Measurements from ENCODE around the gene GATA2. TPM values are rescaled to one million over a fixed set of nuclear protein-coding genes. Genes with fewer than 3 reads are reported as not detected.

The GATA2 gene
- total RNA-seq, 3 donors from 2014 or later (not counting 1 experiment from before 2014, with no cell fraction given): 0.92 to 225 (median 8.4) TPM

DNA sequence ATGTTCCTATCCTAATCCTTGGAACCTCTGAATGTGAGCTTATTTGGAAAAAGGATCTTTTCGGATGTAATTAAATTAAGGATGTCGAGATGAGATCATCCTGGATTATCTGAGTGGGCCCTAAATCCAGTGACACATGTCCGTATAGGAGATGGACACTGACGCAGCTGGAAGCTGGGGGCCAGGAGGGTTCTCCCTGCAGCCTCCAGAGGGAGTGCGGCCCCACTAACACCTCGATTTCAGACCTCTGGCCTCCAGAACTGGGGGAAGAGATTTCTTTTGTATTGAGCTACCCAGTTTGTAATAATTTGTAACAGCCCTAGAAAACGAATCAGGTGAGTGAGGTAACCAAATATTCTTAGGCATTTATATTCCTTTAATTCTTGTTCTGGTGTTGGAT is 28.8 kb downstream of the GATA2 start:
- Mint-ChIP-seq H3K4me3 (no peak overlapping the region), H3K4me1 (peaks cover 12 to 17% of the 10 kb centered on the region in 2 donors), H3K36me3 (no peaks in the 10 kb centered on the region), H3K9me3 (no peaks in the 10 kb centered on the region), H3K27ac (no peak overlapping the region), H3K27me3 (ENCODE audit: low read depth in 2 of 2) (peaks cover 0 to 12% of the 10 kb centered on the region in 2 donors)
- Histone ChIP-seq H3K4me3 (ENCODE audit: low read length) (no peak overlapping the region), H3K36me3 (ENCODE audit: control insufficient read depth, insufficient read depth, low read length) (no peaks in the 10 kb centered on the region), H3K27me3 (ENCODE audit: control insufficient read depth, insufficient read depth, low read length) (no peaks in the 10 kb centered on the region), H3K27ac (ENCODE audit: low read length) (no peak overlapping the region), H3K4me1 (ENCODE audit: control insufficient read depth, insufficient read depth, low read length) (peaks cover 7% of the 10 kb centered on the region), H3K9me3 (ENCODE audit: control insufficient read depth, insufficient read depth, low read length) (no peaks in the 10 kb centered on the region)
- intact Hi-C loops (cut with micrococcal nuclease): no loop called here
- DNase-seq (no peak), ATAC-seq (no peak)
- WGBS (ENCODE audit: insufficient coverage): 82% methylated on average over 6 of the region's 7 CpGs
- TF ChIP-seq, protein P1, sequence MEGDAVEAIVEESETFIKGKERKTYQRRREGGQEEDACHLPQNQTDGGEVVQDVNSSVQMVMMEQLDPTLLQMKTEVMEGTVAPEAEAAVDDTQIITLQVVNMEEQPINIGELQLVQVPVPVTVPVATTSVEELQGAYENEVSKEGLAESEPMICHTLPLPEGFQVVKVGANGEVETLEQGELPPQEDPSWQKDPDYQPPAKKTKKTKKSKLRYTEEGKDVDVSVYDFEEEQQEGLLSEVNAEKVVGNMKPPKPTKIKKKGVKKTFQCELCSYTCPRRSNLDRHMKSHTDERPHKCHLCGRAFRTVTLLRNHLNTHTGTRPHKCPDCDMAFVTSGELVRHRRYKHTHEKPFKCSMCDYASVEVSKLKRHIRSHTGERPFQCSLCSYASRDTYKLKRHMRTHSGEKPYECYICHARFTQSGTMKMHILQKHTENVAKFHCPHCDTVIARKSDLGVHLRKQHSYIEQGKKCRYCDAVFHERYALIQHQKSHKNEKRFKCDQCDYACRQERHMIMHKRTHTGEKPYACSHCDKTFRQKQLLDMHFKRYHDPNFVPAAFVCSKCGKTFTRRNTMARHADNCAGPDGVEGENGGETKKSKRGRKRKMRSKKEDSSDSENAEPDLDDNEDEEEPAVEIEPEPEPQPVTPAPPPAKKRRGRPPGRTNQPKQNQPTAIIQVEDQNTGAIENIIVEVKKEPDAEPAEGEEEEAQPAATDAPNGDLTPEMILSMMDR (IDR thresholded peaks at IDR 0.05): no peak

DNA sequence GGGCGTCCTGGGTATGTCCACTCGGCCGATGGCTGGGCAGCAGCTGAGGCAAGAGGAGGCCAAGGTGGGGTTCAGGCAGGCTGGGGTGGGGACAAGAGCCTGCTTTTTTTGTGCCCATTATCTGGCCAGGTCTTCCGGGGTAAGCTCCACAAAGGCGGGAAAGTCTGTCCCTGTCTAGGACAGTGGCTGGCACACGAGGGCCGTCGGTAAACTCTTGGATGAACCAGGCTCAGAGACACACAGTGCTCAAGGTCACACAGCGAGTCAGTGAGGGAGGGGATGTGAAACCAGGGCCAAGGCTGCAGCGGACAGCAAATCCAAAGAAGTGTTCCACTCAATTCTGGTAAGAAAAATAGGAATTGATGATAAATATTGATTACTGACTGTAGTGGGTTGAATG is 29.2 kb downstream of the GATA2 start:
- Mint-ChIP-seq H3K27me3 (ENCODE audit: low read depth in 2 of 2) (peaks cover 0 to 12% of the 10 kb centered on the region in 2 donors), H3K36me3 (no peaks in the 10 kb centered on the region), H3K27ac (no peak overlapping the region), H3K4me1 (peaks cover 12 to 17% of the 10 kb centered on the region in 2 donors), H3K9me3 (no peaks in the 10 kb centered on the region), H3K4me3 (no peak overlapping the region)
- DNase-seq (no peak), ATAC-seq (no peak)
- Histone ChIP-seq H3K36me3 (ENCODE audit: control insufficient read depth, insufficient read depth, low read length) (no peaks in the 10 kb centered on the region), H3K4me1 (ENCODE audit: control insufficient read depth, insufficient read depth, low read length) (peaks cover 7% of the 10 kb centered on the region), H3K27me3 (ENCODE audit: control insufficient read depth, insufficient read depth, low read length) (no peaks in the 10 kb centered on the region), H3K4me3 (ENCODE audit: low read length) (no peak overlapping the region), H3K9me3 (ENCODE audit: control insufficient read depth, insufficient read depth, low read length) (no peaks in the 10 kb centered on the region), H3K27ac (ENCODE audit: low read length) (no peak overlapping the region)
- TF ChIP-seq, protein P1 (IDR thresholded peaks at IDR 0.05): no peak
- intact Hi-C loops (cut with micrococcal nuclease): no loop called here
- WGBS (ENCODE audit: insufficient coverage): 89% methylated on average over 10 of the region's 10 CpGs

DNA sequence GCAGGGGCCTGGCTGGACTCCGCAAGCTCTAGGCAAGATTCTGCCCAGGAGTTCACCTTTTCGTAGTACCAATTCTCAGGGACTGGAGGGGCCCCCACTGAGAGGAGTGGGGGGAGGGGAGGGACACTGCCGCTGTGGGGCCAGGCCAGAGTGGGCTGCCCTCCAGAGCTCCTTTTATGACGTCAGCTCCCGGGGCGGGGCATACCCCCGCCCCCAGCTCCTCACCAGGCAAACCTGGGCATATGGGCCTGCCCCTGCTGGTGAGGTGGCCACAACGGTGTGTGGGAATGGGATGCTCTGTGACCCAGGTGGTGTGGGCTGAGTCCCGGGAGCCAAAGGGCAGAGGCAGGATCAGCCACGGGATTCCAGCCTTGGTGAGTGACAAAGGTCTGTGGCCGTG is 29.6 kb downstream of the GATA2 start:
- Mint-ChIP-seq H3K36me3 (no peaks in the 10 kb centered on the region), H3K4me3 (no peak overlapping the region), H3K27ac (no peak overlapping the region), H3K27me3 (ENCODE audit: low read depth in 2 of 2) (peaks cover 0 to 12% of the 10 kb centered on the region in 2 donors), H3K9me3 (no peaks in the 10 kb centered on the region), H3K4me1 (peaks cover 12 to 17% of the 10 kb centered on the region in 2 donors)
- WGBS (ENCODE audit: insufficient coverage): 90% methylated on average over 11 of the region's 11 CpGs
- DNase-seq (no peak), ATAC-seq (no peak)
- no peaks in the 10 kb centered on the region for H3K36me3 ChIP-seq (ENCODE audit: control insufficient read depth, insufficient read depth, low read length)
- no peak overlapping the region for H3K4me3 ChIP-seq (ENCODE audit: low read length)
- H3K27me3 ChIP-seq (ENCODE audit: control insufficient read depth, insufficient read depth, low read length): no peaks in the 10 kb centered on the region
- intact Hi-C loops (cut with micrococcal nuclease): no loop called here
- H3K27ac ChIP-seq (ENCODE audit: low read length): no peak overlapping the region
- TF ChIP-seq, protein P1 (IDR thresholded peaks at IDR 0.05): no peak
- peaks cover 7% of the 10 kb centered on the region for H3K4me1 ChIP-seq (ENCODE audit: control insufficient read depth, insufficient read depth, low read length)
- no peaks in the 10 kb centered on the region for H3K9me3 ChIP-seq (ENCODE audit: control insufficient read depth, insufficient read depth, low read length)

DNA sequence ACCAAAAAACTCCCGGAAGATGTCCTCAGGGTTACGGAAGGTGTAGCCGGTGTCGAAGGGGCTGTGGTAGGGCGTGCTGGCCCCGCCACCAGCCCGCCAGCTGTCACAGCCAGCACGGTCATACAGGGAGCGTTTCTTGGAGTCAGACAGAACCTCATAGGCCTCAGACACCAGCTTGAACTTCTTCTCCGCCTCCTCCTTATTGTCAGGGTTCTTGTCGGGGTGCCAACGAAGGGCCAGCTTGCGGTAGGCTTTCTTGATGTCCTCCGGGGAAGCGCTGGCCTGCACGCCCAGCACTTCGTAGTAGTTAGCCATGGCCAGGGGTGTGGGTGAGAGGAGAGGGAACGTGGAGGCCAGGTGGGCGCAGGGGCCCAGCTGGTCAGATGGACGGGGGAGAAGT is 30.1 kb downstream of the GATA2 start:
- Mint-ChIP-seq H3K9me3 (no peaks in the 10 kb centered on the region), H3K27ac (no peak overlapping the region), H3K4me1 (peaks cover 12 to 17% of the 10 kb centered on the region in 2 donors), H3K4me3 (no peak overlapping the region), H3K27me3 (ENCODE audit: low read depth in 2 of 2) (peaks cover 0 to 12% of the 10 kb centered on the region in 2 donors), H3K36me3 (no peaks in the 10 kb centered on the region)
- ATAC-seq: no peak
- H3K27ac ChIP-seq (ENCODE audit: low read length): no peak overlapping the region
- WGBS (ENCODE audit: insufficient coverage): 91% methylated on average over 20 of the region's 20 CpGs
- H3K9me3 ChIP-seq (ENCODE audit: control insufficient read depth, insufficient read depth, low read length): no peaks in the 10 kb centered on the region
- intact Hi-C loops (cut with micrococcal nuclease): no loop called here
- no peaks in the 10 kb centered on the region for H3K27me3 ChIP-seq (ENCODE audit: control insufficient read depth, insufficient read depth, low read length)
- no peak for DNase-seq
- H3K4me1 ChIP-seq (ENCODE audit: control insufficient read depth, insufficient read depth, low read length): peaks cover 7% of the 10 kb centered on the region
- TF ChIP-seq, protein P1 (IDR thresholded peaks at IDR 0.05): no peak
- no peaks in the 10 kb centered on the region for H3K36me3 ChIP-seq (ENCODE audit: control insufficient read depth, insufficient read depth, low read length)
- H3K4me3 ChIP-seq (ENCODE audit: low read length): no peak overlapping the region
